ENCODE data around the gene TTC12.
A peak's percentile ranks its signal among the peaks of the same experiment; 100 is the strongest.

TTC12 gene

GRCh38 chr11:113272927-113273615 is 41.3 kb upstream of the TTC12 start:
- DNase-seq (ENCODE audit: low spot score), result no peak
- Histone ChIP-seq H3K9ac (ENCODE audit: low read depth, low read length, poor library complexity) (no peak overlapping the region), H4K91ac (ENCODE audit: low read depth, low read length, poor library complexity) (no peak overlapping the region), H3K18ac (ENCODE audit: low read length) (peak overlapping the region; percentile 68), H4K8ac (ENCODE audit: low read depth, low read length) (no peak overlapping the region), H3K4me1 (ENCODE audit: control insufficient read depth in 2 of 2, insufficient read depth in 1 of 2, low read depth in 1 of 2, low read length in 2 of 2) (peaks cover 0 to 11% of the 10 kb centered on the region in 2 donors), H2AK5ac (ENCODE audit: low read depth, low read length) (peak overlapping the region; percentile 67), H2BK5ac (ENCODE audit: low read length) (no peak overlapping the region), H3K14ac (ENCODE audit: low read length) (no peak overlapping the region), H2AFZ (ENCODE audit: low read length) (peak overlapping the region; percentile 19), H3K9me3 (replicated peaks in 1 of 2; ENCODE audit: control insufficient read depth in 2 of 2, insufficient read depth in 1 of 2, low read depth in 1 of 2, low read length in 2 of 2) (no peaks in the 10 kb centered on the region), H3K4me2 (ENCODE audit: insufficient read depth, low read length, poor library complexity, severe bottlenecking) (no peak overlapping the region), H3K79me1 (ENCODE audit: low read depth, low read length) (peaks cover 4% of the 10 kb centered on the region), H3K27me3 (ENCODE audit: control insufficient read depth in 3 of 3, insufficient read depth in 3 of 3, low read depth in 1 of 3, low read length in 3 of 3) (no peaks in the 10 kb centered on the region), H2BK12ac (ENCODE audit: low read length) (no peak overlapping the region), H2BK15ac (ENCODE audit: low read length) (no peak overlapping the region), H3K27ac (replicated peaks; ENCODE audit: low read length) (no peak overlapping the region), H3K36me3 (replicated peaks in 1 of 2; ENCODE audit: control insufficient read depth in 2 of 2, insufficient read depth in 2 of 2, low read length in 2 of 2) (peaks cover 0 to 6% of the 10 kb centered on the region in 2 donors), H3K4me3 (ENCODE audit: low read length in 2 of 2) (no peak overlapping the region), H2BK120ac (ENCODE audit: low read depth, low read length) (no peak overlapping the region), H3K23ac (ENCODE audit: low read depth, low read length, poor library complexity) (peak overlapping the region; percentile 31), H3K4ac (ENCODE audit: low read length) (no peak overlapping the region)
- no CpG with 5 or more reads among the region's 34 CpGs for WGBS, 2 donors (ENCODE audit: extremely low coverage in 2 of 2, insufficient read length in 2 of 2, insufficient replicate concordance in 1 of 2)

- Histone ChIP-seq H3K4me3 (ENCODE audit: low read length in 2 of 2) (no peak overlapping the region), H3K27me3 (ENCODE audit: control insufficient read depth in 3 of 3, insufficient read depth in 3 of 3, low read depth in 1 of 3, low read length in 3 of 3) (no peaks in the 10 kb centered on the region), H3K36me3 (replicated peaks in 1 of 2; ENCODE audit: control insufficient read depth in 2 of 2, insufficient read depth in 2 of 2, low read length in 2 of 2) (peaks cover 0 to 6% of the 10 kb centered on the region in 2 donors), H3K79me1 (ENCODE audit: low read depth, low read length) (peaks cover 4% of the 10 kb centered on the region), H2BK15ac (ENCODE audit: low read length) (no peak overlapping the region), H3K23ac (ENCODE audit: low read depth, low read length, poor library complexity) (no peak overlapping the region), H3K9me3 (replicated peaks in 1 of 2; ENCODE audit: control insufficient read depth in 2 of 2, insufficient read depth in 1 of 2, low read depth in 1 of 2, low read length in 2 of 2) (no peaks in the 10 kb centered on the region), H2AFZ (ENCODE audit: low read length) (no peak overlapping the region), H3K14ac (ENCODE audit: low read length) (no peak overlapping the region), H3K4ac (ENCODE audit: low read length) (no peak overlapping the region), H2BK12ac (ENCODE audit: low read length) (no peak overlapping the region), H3K4me1 (ENCODE audit: control insufficient read depth in 2 of 2, insufficient read depth in 1 of 2, low read depth in 1 of 2, low read length in 2 of 2) (peaks cover 0 to 11% of the 10 kb centered on the region in 2 donors), H3K27ac (replicated peaks; ENCODE audit: low read length) (no peak overlapping the region), H3K18ac (ENCODE audit: low read length) (peak overlapping the region; percentile 81), H4K91ac (ENCODE audit: low read depth, low read length, poor library complexity) (no peak overlapping the region), H3K9ac (ENCODE audit: low read depth, low read length, poor library complexity) (no peak overlapping the region), H2AK5ac (ENCODE audit: low read depth, low read length) (peak overlapping the region; percentile 58), H2BK120ac (ENCODE audit: low read depth, low read length) (no peak overlapping the region), H4K8ac (ENCODE audit: low read depth, low read length) (no peak overlapping the region), H2BK5ac (ENCODE audit: low read length) (no peak overlapping the region), H3K4me2 (ENCODE audit: insufficient read depth, low read length, poor library complexity, severe bottlenecking) (no peak overlapping the region)
- no CpG with 5 or more reads among the region's 10 CpGs for WGBS, 2 donors (ENCODE audit: extremely low coverage in 2 of 2, insufficient read length in 2 of 2, insufficient replicate concordance in 1 of 2)
- DNase-seq (ENCODE audit: low spot score), result no peak
Measured at GRCh38 chr11:113273720-113274119, 40.7 kb upstream of the TTC12 start.

GRCh38 chr11:113274713-113275582 is 39.4 kb upstream of the TTC12 start:
- no peak overlapping the region for H3K4me2 ChIP-seq (ENCODE audit: insufficient read depth, low read length, poor library complexity, severe bottlenecking)
- no peak overlapping the region for H2BK12ac ChIP-seq (ENCODE audit: low read length)
- H3K27ac ChIP-seq (replicated peaks; ENCODE audit: low read length), result no peak overlapping the region
- H3K79me1 ChIP-seq (ENCODE audit: low read depth, low read length), result peaks cover 4% of the 10 kb centered on the region
- peak overlapping the region; percentile 54 for H3K18ac ChIP-seq (ENCODE audit: low read length)
- H2BK120ac ChIP-seq (ENCODE audit: low read depth, low read length), result no peak overlapping the region
- no peak overlapping the region for H4K8ac ChIP-seq (ENCODE audit: low read depth, low read length)
- DNase-seq (ENCODE audit: low spot score), result no peak
- H3K14ac ChIP-seq (ENCODE audit: low read length), result no peak overlapping the region
- peak overlapping the region; percentile 25 for H2BK5ac ChIP-seq (ENCODE audit: low read length)
- no peaks in the 10 kb centered on the region for H3K27me3 ChIP-seq (ENCODE audit: control insufficient read depth in 3 of 3, insufficient read depth in 3 of 3, low read depth in 1 of 3, low read length in 3 of 3)
- no peak overlapping the region for H2AFZ ChIP-seq (ENCODE audit: low read length)
- H3K36me3 ChIP-seq (replicated peaks in 1 of 2; ENCODE audit: control insufficient read depth in 2 of 2, insufficient read depth in 2 of 2, low read length in 2 of 2), result peaks cover 0 to 6% of the 10 kb centered on the region in 2 donors
- H3K4me1 ChIP-seq (ENCODE audit: control insufficient read depth in 2 of 2, insufficient read depth in 1 of 2, low read depth in 1 of 2, low read length in 2 of 2), result peaks cover 0 to 11% of the 10 kb centered on the region in 2 donors
- H2BK15ac ChIP-seq (ENCODE audit: low read length), result peak overlapping the region; percentile 51
- no peaks in the 10 kb centered on the region for H3K9me3 ChIP-seq (replicated peaks in 1 of 2; ENCODE audit: control insufficient read depth in 2 of 2, insufficient read depth in 1 of 2, low read depth in 1 of 2, low read length in 2 of 2)
- H3K4me3 ChIP-seq (ENCODE audit: low read length in 2 of 2), result peak overlapping the region in 1 of 2 donors; percentile 5
- H3K4ac ChIP-seq (ENCODE audit: low read length), result no peak overlapping the region
- H4K91ac ChIP-seq (ENCODE audit: low read depth, low read length, poor library complexity), result no peak overlapping the region
- H2AK5ac ChIP-seq (ENCODE audit: low read depth, low read length), result peak overlapping the region; percentile 58
- peak overlapping the region; percentile 79 for H3K9ac ChIP-seq (ENCODE audit: low read depth, low read length, poor library complexity)
- WGBS, 2 donors (ENCODE audit: extremely low coverage in 2 of 2, insufficient read length in 2 of 2, insufficient replicate concordance in 1 of 2), result no CpG with 5 or more reads among the region's 19 CpGs
- peak overlapping the region; percentile 14 for H3K23ac ChIP-seq (ENCODE audit: low read depth, low read length, poor library complexity)

GRCh38 chr11:113275602-113276001 is 38.8 kb upstream of the TTC12 start:
- Histone ChIP-seq H4K91ac (ENCODE audit: low read depth, low read length, poor library complexity) (no peak overlapping the region), H2AK5ac (ENCODE audit: low read depth, low read length) (no peak overlapping the region), H4K8ac (ENCODE audit: low read depth, low read length) (no peak overlapping the region), H3K4ac (ENCODE audit: low read length) (no peak overlapping the region), H3K4me3 (ENCODE audit: low read length in 2 of 2) (no peak overlapping the region), H3K79me1 (ENCODE audit: low read depth, low read length) (peaks cover 4% of the 10 kb centered on the region), H3K9me3 (replicated peaks in 1 of 2; ENCODE audit: control insufficient read depth in 2 of 2, insufficient read depth in 1 of 2, low read depth in 1 of 2, low read length in 2 of 2) (no peaks in the 10 kb centered on the region), H3K18ac (ENCODE audit: low read length) (no peak overlapping the region), H3K4me1 (ENCODE audit: control insufficient read depth in 2 of 2, insufficient read depth in 1 of 2, low read depth in 1 of 2, low read length in 2 of 2) (peaks cover 0 to 11% of the 10 kb centered on the region in 2 donors), H2BK5ac (ENCODE audit: low read length) (no peak overlapping the region), H3K14ac (ENCODE audit: low read length) (no peak overlapping the region), H3K27me3 (ENCODE audit: control insufficient read depth in 3 of 3, insufficient read depth in 3 of 3, low read depth in 1 of 3, low read length in 3 of 3) (no peaks in the 10 kb centered on the region), H2BK120ac (ENCODE audit: low read depth, low read length) (no peak overlapping the region), H3K4me2 (ENCODE audit: insufficient read depth, low read length, poor library complexity, severe bottlenecking) (no peak overlapping the region), H3K36me3 (replicated peaks in 1 of 2; ENCODE audit: control insufficient read depth in 2 of 2, insufficient read depth in 2 of 2, low read length in 2 of 2) (peaks cover 0 to 6% of the 10 kb centered on the region in 2 donors), H3K23ac (ENCODE audit: low read depth, low read length, poor library complexity) (no peak overlapping the region), H2BK12ac (ENCODE audit: low read length) (no peak overlapping the region), H3K9ac (ENCODE audit: low read depth, low read length, poor library complexity) (no peak overlapping the region), H2BK15ac (ENCODE audit: low read length) (no peak overlapping the region), H3K27ac (replicated peaks; ENCODE audit: low read length) (no peak overlapping the region), H2AFZ (ENCODE audit: low read length) (no peak overlapping the region)
- no peak for DNase-seq (ENCODE audit: low spot score)
- no CpG with 5 or more reads among the region's 7 CpGs for WGBS, 2 donors (ENCODE audit: extremely low coverage in 2 of 2, insufficient read length in 2 of 2, insufficient replicate concordance in 1 of 2)

Measured in neuronal stem cell (in vitro differentiated cells).